ENCODE measurements around the gene BST2.
"Not testable (repeated sequence)": the region's sequence is repeated elsewhere in the genome, so short reads cannot be mapped to it uniquely, and the experiment has no call there.

BST2 gene

GRCh38 chr19:17370026-17370587 is 35.3 kb downstream of the BST2 start:
- H3K4me3 ChIP-seq (ENCODE audit: low read depth, low read length) = no peak overlapping the region

GRCh38 chr19:17365361-17365760 is 40.1 kb downstream of the BST2 start:
- no peak for TF ChIP-seq CTCF (conservative IDR thresholded peaks at IDR 0.05; ENCODE audit: low read depth, low read length)
- no peak overlapping the region for H3K4me3 ChIP-seq (ENCODE audit: low read depth, low read length)
- DNase-seq (ENCODE audit: low read depth) = no peak

More at GRCh38 chr19:17370026-17370587, 35.3 kb downstream of the BST2 start:
- DNase-seq (ENCODE audit: low read depth) = peak; percentile 84
- no peak for TF ChIP-seq CTCF (conservative IDR thresholded peaks at IDR 0.05; ENCODE audit: low read depth, low read length)

GRCh38 chr19:17363852-17364605 is 41.4 kb downstream of the BST2 start:
- DNase-seq (ENCODE audit: low read depth); H3K4me3 ChIP-seq (ENCODE audit: low read depth, low read length): not testable (repeated sequence)

- no peak overlapping the region for H3K4me3 ChIP-seq (ENCODE audit: low read depth, low read length)
- DNase-seq (ENCODE audit: low read depth) = no peak
- TF ChIP-seq CTCF (conservative IDR thresholded peaks at IDR 0.05; ENCODE audit: low read depth, low read length) = no peak
Observed at GRCh38 chr19:17359905-17360800, 45.3 kb downstream of the BST2 start.

- TF ChIP-seq CTCF (conservative IDR thresholded peaks at IDR 0.05; ENCODE audit: low read depth, low read length) = no peak
- DNase-seq (ENCODE audit: low read depth) = peak; percentile 69
- no peak overlapping the region for H3K4me3 ChIP-seq (ENCODE audit: low read depth, low read length)
Observed at GRCh38 chr19:17358395-17358794, 47.0 kb downstream of the BST2 start.

- H3K4me3 ChIP-seq (ENCODE audit: low read depth, low read length) = no peak overlapping the region
- TF ChIP-seq CTCF (conservative IDR thresholded peaks at IDR 0.05; ENCODE audit: low read depth, low read length) = no peak
- DNase-seq (ENCODE audit: low read depth) = no peak
Observed at GRCh38 chr19:17357724-17358123, 47.7 kb downstream of the BST2 start.

GRCh38 chr19:17357078-17357666 is 48.3 kb downstream of the BST2 start:
- no peak for TF ChIP-seq CTCF (conservative IDR thresholded peaks at IDR 0.05; ENCODE audit: low read depth, low read length)
- DNase-seq (ENCODE audit: low read depth) = no peak

More at GRCh38 chr19:17357078-17357666, 48.3 kb downstream of the BST2 start:
- H3K4me3 ChIP-seq (ENCODE audit: low read depth, low read length) = no peak overlapping the region

Measured in choroid plexus epithelial cell (primary cell).